ENCODE data around the gene PRR11. TPM values are rescaled to one million over a fixed set of nuclear protein-coding genes. Genes with fewer than 3 reads are reported as not detected.

The PRR11 gene
- total RNA-seq, 1 experiment from 2014 or later = 86.7 TPM

- Histone ChIP-seq H3K27me3 (ENCODE audit: insufficient read depth, low read length) (no peaks in the 10 kb centered on the region), H3K9ac (ENCODE audit: low read length) (no peak overlapping the region), H3K36me3 (ENCODE audit: control insufficient read depth in 1 of 2, insufficient read depth in 2 of 2, low read length in 2 of 2) (peaks cover 0 to 6% of the 10 kb centered on the region in 2 experiments; a peak in 1 of 4 replicates), H3K4me1 (ENCODE audit: control insufficient read depth in 1 of 2, insufficient read depth in 2 of 2, low read length in 2 of 2) (peaks cover 12 to 19% of the 10 kb centered on the region in 2 experiments), H3K79me2 (ENCODE audit: insufficient read depth, low read length) (peaks cover 37% of the 10 kb centered on the region), H3K4me3 (replicated peaks in 1 of 2; ENCODE audit: low read depth in 1 of 2, low read length in 2 of 2) (no peak overlapping the region), H3K9me2 (ENCODE audit: insufficient read depth) (no peaks in the 10 kb centered on the region), H4K20me1 (ENCODE audit: insufficient read depth) (no peaks in the 10 kb centered on the region; the same call in 1 of the 2 replicates), H3K4me2 (ENCODE audit: low read length) (no peak overlapping the region), H3K27ac (ENCODE audit: low read depth, low read length) (no peak overlapping the region), H3K9me3 (ENCODE audit: control insufficient read depth in 1 of 2, insufficient read depth in 1 of 2, low read depth in 1 of 2, low read length in 2 of 2) (no peaks in the 10 kb centered on the region), H2AFZ (ENCODE audit: low read depth, low read length, poor library complexity, severe bottlenecking) (no peak overlapping the region)
- ChIA-PET CTCF (no interaction called here), RAD21 (ENCODE audit: low non-redundant PET in 1 of 2, low total read pairs in 2 of 2, uncharacterized antibody in 2 of 2, unreplicated experiment in 2 of 2) (interaction anchor here (0.7 kb wide), 3 partner anchors 10 to 1301 kb away, joined by 3 read pairs; no protein-coding TSS in a partner anchor), POLR2A (no interaction called here)
- intact Hi-C loops (cut with micrococcal nuclease) = loop anchor here (10.0 kb wide), 1 partner anchor 594 kb away; the partner anchor contains the start of gene MTMR4
- BruUV-seq (replicated peaks) = no TSS peak
- no peak for ATAC-seq
- no peak for DNase-seq (ENCODE audit: low read depth, low spot score)
- TF ChIP-seq SP1 (IDR thresholded peaks at IDR 0.05; ENCODE audit: low read depth) (no peak), CTCF (IDR thresholded peaks at IDR 0.05 in 2 of 3, conservative IDR thresholded peaks at IDR 0.05 in 1 of 3; ENCODE audit: borderline replicate concordance in 1 of 3, insufficient read depth in 1 of 3, low read depth in 2 of 3, low read length in 2 of 3) (no peak), TCF7L2 (IDR thresholded peaks at IDR 0.05; ENCODE audit: borderline replicate concordance, extremely low read depth, insufficient read depth, insufficient read length) (no peak), POLR2AphosphoS5 (IDR thresholded peaks at IDR 0.05; ENCODE audit: low read depth, low read length) (peak; percentile 7; the same call in 1 of the 2 replicates), EZH2 (IDR thresholded peaks at IDR 0.05) (no peak)
- TF ChIP-seq, protein P1, sequence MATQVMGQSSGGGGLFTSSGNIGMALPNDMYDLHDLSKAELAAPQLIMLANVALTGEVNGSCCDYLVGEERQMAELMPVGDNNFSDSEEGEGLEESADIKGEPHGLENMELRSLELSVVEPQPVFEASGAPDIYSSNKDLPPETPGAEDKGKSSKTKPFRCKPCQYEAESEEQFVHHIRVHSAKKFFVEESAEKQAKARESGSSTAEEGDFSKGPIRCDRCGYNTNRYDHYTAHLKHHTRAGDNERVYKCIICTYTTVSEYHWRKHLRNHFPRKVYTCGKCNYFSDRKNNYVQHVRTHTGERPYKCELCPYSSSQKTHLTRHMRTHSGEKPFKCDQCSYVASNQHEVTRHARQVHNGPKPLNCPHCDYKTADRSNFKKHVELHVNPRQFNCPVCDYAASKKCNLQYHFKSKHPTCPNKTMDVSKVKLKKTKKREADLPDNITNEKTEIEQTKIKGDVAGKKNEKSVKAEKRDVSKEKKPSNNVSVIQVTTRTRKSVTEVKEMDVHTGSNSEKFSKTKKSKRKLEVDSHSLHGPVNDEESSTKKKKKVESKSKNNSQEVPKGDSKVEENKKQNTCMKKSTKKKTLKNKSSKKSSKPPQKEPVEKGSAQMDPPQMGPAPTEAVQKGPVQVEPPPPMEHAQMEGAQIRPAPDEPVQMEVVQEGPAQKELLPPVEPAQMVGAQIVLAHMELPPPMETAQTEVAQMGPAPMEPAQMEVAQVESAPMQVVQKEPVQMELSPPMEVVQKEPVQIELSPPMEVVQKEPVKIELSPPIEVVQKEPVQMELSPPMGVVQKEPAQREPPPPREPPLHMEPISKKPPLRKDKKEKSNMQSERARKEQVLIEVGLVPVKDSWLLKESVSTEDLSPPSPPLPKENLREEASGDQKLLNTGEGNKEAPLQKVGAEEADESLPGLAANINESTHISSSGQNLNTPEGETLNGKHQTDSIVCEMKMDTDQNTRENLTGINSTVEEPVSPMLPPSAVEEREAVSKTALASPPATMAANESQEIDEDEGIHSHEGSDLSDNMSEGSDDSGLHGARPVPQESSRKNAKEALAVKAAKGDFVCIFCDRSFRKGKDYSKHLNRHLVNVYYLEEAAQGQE (IDR thresholded peaks at IDR 0.05; ENCODE audit: low read depth) = no peak
These were observed 47.0 kb upstream of the PRR11 start for GRCh38 chr17:59108400-59109102.
